WTC11 (cell line): ENCODE results near the gene ETNK1. TPM values are rescaled to one million over a fixed set of nuclear protein-coding genes. Genes with fewer than 3 reads are reported as not detected.
A peak's percentile ranks its signal among the peaks of the same experiment; 100 is the strongest.

Experiments
- ATAC-seq: fragments of 200-7000 bp; cut with Tn5 transposase; 2 replicates; pipeline ENCODE4 v1.10.0; 2021; ENCODE audit warnings: mild to moderate bottlenecking, moderate library complexity
- CTCF ChIA-PET: fragments of 300-600 bp; sonication (Branson Sonifier 250); formaldehyde crosslinking; loops from one replicate; lab custom pipeline; 2021; ENCODE audit warnings: antibody characterized with exemption; lab: Charles Lee
- POLR2A ChIA-PET: fragments of 350-600 bp; sonication (Branson Sonifier 250); formaldehyde crosslinking; loops from one replicate; lab custom pipeline; 2021; ENCODE audit warnings: antibody characterized with exemption; lab: Charles Lee
- DNase-seq: peaks from one replicate; pipeline ENCODE4 v3.0.0; 2021; ENCODE audit warnings: low spot score
- H3K27ac Mint-ChIP-seq: 2 replicates; pipeline ENCODE4 v1.8.0; 2021; ENCODE audit warnings: mixed read lengths
- H3K27me3 Mint-ChIP-seq: 2 replicates; pipeline ENCODE4 v1.8.0; 2021; ENCODE audit warnings: low read depth, mild to moderate bottlenecking, moderate library complexity, mixed read lengths
- H3K36me3 Mint-ChIP-seq: 2 replicates; pipeline ENCODE4 v1.8.0; 2021; ENCODE audit warnings: mixed read lengths
- H3K4me1 Mint-ChIP-seq: 2 replicates; pipeline ENCODE4 v1.8.0; 2022; ENCODE audit warnings: mixed read lengths
- H3K4me3 Mint-ChIP-seq: 2 replicates; pipeline ENCODE4 v1.8.0; 2021; ENCODE audit warnings: mild to moderate bottlenecking, moderate library complexity, mixed read lengths
- H3K9me3 Mint-ChIP-seq: 2 replicates; pipeline ENCODE4 v1.8.0; 2021; ENCODE audit warnings: mixed read lengths
- ATF1 ChIP-seq: sonication (generic); formaldehyde crosslinking; IDR thresholded peaks from 2 replicates; pipeline ENCODE4 v1.8.1; 2023; ENCODE audit warnings: mild to moderate bottlenecking, moderate library complexity, missing genetic modification reagents
- CREB1 ChIP-seq: sonication (generic); formaldehyde crosslinking; IDR thresholded peaks from 2 replicates; pipeline ENCODE4 v1.8.0; 2023; ENCODE audit warnings: mild to moderate bottlenecking, missing genetic modification reagents
- EMX1 ChIP-seq: fragments of 250-450 bp; sonication (Bioruptor Pico); IDR thresholded peaks from 2 replicates; pipeline ENCODE4 v1.8.0; 2021; ENCODE audit warnings: mild to moderate bottlenecking
- GABPB1 ChIP-seq: sonication (generic); formaldehyde crosslinking; IDR thresholded peaks from 2 replicates; pipeline ENCODE4 v1.8.1; 2023; ENCODE audit warnings: mild to moderate bottlenecking, missing genetic modification reagents
- GRHL2 ChIP-seq: fragments of 250-450 bp; sonication (Bioruptor Pico); IDR thresholded peaks from 2 replicates; pipeline ENCODE4 v1.8.0; 2022; ENCODE audit warnings: mild to moderate bottlenecking, moderate library complexity; ENCODE audit not compliant: insufficient replicate concordance, severe bottlenecking
- JUN ChIP-seq: sonication (generic); formaldehyde crosslinking; IDR thresholded peaks from 2 replicates; pipeline ENCODE4 v1.8.0; 2023; ENCODE audit warnings: mild to moderate bottlenecking, missing genetic modification reagents
- MXD4 ChIP-seq: fragments of 250-450 bp; sonication (Bioruptor Pico); IDR thresholded peaks from 2 replicates; pipeline ENCODE4 v1.8.0; 2021; ENCODE audit warnings: mild to moderate bottlenecking, moderate library complexity, borderline replicate concordance
- NR3C1 ChIP-seq: sonication (generic); formaldehyde crosslinking; conservative IDR thresholded peaks from 2 replicates; pipeline ENCODE4 v1.8.1; 2023; ENCODE audit warnings: low read depth, mild to moderate bottlenecking, missing genetic modification reagents
- RORB ChIP-seq: fragments of 250-450 bp; sonication (Bioruptor Pico); IDR thresholded peaks from 2 replicates; pipeline ENCODE4 v1.9.0; 2021; ENCODE audit warnings: mild to moderate bottlenecking
- SOX15 ChIP-seq: fragments of 250-450 bp; sonication (Bioruptor Pico); IDR thresholded peaks from 2 replicates; pipeline ENCODE4 v1.9.0; 2021; ENCODE audit warnings: mild to moderate bottlenecking
- TCF7 ChIP-seq: sonication (generic); formaldehyde crosslinking; IDR thresholded peaks from 2 replicates; pipeline ENCODE4 v1.8.0; 2022; ENCODE audit warnings: mild to moderate bottlenecking, low read depth, missing genetic modification reagents, moderate library complexity
- TEAD4 ChIP-seq: sonication (generic); formaldehyde crosslinking; IDR thresholded peaks from 2 replicates; pipeline ENCODE4 v1.8.0; 2022; ENCODE audit warnings: mild to moderate bottlenecking, missing genetic modification reagents
- ZNF219 ChIP-seq: sonication (generic); formaldehyde crosslinking; IDR thresholded peaks from 2 replicates; pipeline ENCODE4 v1.8.0; 2023; ENCODE audit warnings: missing genetic modification reagents, mild to moderate bottlenecking, borderline replicate concordance
- total RNA-seq: library from RNA; stranded (reverse); gene quantifications from 3 replicates; pipeline ENCODE4 v1.2.3, GENCODE V29; 2021
- TF ChIP-seq, protein P1 (sequence below): fragments of 250-450 bp; sonication (Bioruptor Pico); IDR thresholded peaks from 2 replicates; pipeline ENCODE4 v1.8.0; 2021; ENCODE audit warnings: mild to moderate bottlenecking
- TF ChIP-seq, protein P2 (sequence below): sonication (generic); formaldehyde crosslinking; IDR thresholded peaks from 2 replicates; pipeline ENCODE4 v1.8.1; 2023; ENCODE audit warnings: mild to moderate bottlenecking, missing genetic modification reagents
- TF ChIP-seq, protein P3 (sequence below): sonication (generic); formaldehyde crosslinking; IDR thresholded peaks from 2 replicates; pipeline ENCODE4 v1.8.1; 2022; ENCODE audit warnings: mild to moderate bottlenecking, moderate library complexity, missing genetic modification reagents
- TF ChIP-seq, protein P4 (sequence below): sonication (generic); formaldehyde crosslinking; IDR thresholded peaks from 2 replicates; pipeline ENCODE4 v1.8.1; 2022; ENCODE audit warnings: low read depth, missing genetic modification reagents, borderline replicate concordance
- TF ChIP-seq, protein P5 (sequence below): sonication (generic); formaldehyde crosslinking; IDR thresholded peaks from 2 replicates; pipeline ENCODE4 v1.8.0; 2023; ENCODE audit warnings: missing genetic modification reagents
- TF ChIP-seq, protein P6 (sequence below): sonication (generic); formaldehyde crosslinking; IDR thresholded peaks from 2 replicates; pipeline ENCODE4 v1.8.1; 2023; ENCODE audit warnings: mild to moderate bottlenecking, missing genetic modification reagents, moderate library complexity

Gene ETNK1
- total RNA-seq, 1 experiment from 2014 or later = 81.3 TPM

DNA sequence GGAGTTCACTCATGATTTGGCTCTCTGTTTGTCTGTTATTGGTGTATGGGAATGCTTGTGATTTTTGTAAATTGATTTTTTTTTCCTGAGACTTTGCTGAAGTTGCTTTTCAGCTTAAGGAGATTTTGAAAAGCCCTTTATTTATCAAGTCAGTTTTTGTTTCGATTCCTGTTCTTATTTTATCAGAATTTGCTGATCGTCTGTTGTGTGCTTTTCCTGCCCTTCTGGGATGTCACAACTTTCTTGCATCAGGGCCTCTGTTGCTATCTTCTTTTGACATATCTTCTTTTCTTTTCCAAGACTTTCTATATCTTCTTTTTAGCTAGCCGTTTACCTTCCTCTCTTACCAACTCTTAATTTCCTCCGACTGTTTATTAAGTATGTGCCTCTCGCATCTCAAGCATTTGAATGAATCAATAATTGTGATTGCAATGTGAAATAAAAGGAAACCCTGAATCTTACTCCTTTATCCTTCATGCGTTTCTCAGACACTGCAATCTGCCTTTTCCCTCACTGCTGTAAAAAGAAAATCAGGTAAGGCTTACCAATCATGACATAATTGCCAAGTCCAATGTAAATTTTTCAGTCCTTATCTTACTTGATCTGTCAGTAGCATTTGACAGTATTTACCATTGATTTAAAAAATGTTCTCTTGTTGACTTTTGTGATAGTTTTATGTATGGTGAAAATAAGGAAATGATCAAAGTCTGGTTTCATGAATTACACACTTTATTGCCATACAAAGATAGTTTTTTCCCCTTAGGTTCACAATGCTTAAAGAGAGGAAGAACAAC lies 53.0 kb downstream of the ETNK1 start:
- Mint-ChIP-seq H3K27me3 (no peaks in the 10 kb centered on the region), H3K4me3 (no peak overlapping the region), H3K9me3 (no peaks in the 10 kb centered on the region), H3K27ac (peak overlapping the region; percentile 17; the same call in 1 of the 2 replicates), H3K4me1 (no peaks in the 10 kb centered on the region), H3K36me3 (peaks cover 65% of the 10 kb centered on the region)
- DNase-seq = no peak
- POLR2A ChIA-PET = no interaction called here
- TF ChIP-seq, protein P1, sequence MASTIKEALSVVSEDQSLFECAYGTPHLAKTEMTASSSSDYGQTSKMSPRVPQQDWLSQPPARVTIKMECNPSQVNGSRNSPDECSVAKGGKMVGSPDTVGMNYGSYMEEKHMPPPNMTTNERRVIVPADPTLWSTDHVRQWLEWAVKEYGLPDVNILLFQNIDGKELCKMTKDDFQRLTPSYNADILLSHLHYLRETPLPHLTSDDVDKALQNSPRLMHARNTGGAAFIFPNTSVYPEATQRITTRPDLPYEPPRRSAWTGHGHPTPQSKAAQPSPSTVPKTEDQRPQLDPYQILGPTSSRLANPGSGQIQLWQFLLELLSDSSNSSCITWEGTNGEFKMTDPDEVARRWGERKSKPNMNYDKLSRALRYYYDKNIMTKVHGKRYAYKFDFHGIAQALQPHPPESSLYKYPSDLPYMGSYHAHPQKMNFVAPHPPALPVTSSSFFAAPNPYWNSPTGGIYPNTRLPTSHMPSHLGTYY (CRISPR knock-in tag) = no peak
- TF ChIP-seq TCF7 (CRISPR knock-in tag) = no peak
- no peak for TF ChIP-seq JUN (CRISPR knock-in tag)
- no peak for ATAC-seq
- CTCF ChIA-PET = interaction anchor here (0.6 kb wide), 1 partner anchor 264 kb away, joined by 4 read pairs; no protein-coding TSS in a partner anchor

DNA sequence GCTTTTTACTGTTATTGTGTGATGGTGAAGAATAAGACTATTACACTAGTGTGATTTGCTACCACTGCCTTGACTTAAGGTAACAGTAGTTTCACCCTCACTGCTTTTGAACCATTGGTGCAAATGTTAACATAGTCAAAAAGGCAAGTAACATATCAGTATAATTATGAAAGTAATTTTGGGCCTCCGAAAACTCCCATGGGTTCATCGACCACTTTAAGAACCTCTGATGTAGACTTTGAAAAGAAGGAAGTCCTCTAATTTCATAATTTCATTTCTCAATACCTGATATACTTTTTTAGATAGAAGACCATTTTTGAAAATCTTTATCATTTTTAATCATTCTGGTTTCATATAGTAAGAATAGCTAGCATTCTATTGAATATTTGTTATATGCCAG lies 57.7 kb downstream of the ETNK1 start:
- Mint-ChIP-seq H3K4me1 (no peaks in the 10 kb centered on the region), H3K36me3 (peaks cover 42% of the 10 kb centered on the region), H3K4me3 (no peak overlapping the region), H3K27me3 (no peaks in the 10 kb centered on the region)
- CTCF ChIA-PET = interaction anchor here (1.2 kb wide), 1 partner anchor 153 kb away, joined by 4 read pairs; no protein-coding TSS in a partner anchor
- ATAC-seq (no peak), DNase-seq (no peak)
- TF ChIP-seq CREB1 (CRISPR knock-in tag) (no peak), NR3C1 (no peak), TEAD4 (no peak), GRHL2 (CRISPR knock-in tag) (no peak), ZNF219 (CRISPR knock-in tag) (no peak), ATF1 (no peak), EMX1 (no peak), RORB (CRISPR knock-in tag) (no peak)
- TF ChIP-seq, protein P2, sequence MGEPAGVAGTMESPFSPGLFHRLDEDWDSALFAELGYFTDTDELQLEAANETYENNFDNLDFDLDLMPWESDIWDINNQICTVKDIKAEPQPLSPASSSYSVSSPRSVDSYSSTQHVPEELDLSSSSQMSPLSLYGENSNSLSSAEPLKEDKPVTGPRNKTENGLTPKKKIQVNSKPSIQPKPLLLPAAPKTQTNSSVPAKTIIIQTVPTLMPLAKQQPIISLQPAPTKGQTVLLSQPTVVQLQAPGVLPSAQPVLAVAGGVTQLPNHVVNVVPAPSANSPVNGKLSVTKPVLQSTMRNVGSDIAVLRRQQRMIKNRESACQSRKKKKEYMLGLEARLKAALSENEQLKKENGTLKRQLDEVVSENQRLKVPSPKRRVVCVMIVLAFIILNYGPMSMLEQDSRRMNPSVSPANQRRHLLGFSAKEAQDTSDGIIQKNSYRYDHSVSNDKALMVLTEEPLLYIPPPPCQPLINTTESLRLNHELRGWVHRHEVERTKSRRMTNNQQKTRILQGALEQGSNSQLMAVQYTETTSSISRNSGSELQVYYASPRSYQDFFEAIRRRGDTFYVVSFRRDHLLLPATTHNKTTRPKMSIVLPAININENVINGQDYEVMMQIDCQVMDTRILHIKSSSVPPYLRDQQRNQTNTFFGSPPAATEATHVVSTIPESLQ (CRISPR knock-in tag) = no peak
- TF ChIP-seq, protein P3, sequence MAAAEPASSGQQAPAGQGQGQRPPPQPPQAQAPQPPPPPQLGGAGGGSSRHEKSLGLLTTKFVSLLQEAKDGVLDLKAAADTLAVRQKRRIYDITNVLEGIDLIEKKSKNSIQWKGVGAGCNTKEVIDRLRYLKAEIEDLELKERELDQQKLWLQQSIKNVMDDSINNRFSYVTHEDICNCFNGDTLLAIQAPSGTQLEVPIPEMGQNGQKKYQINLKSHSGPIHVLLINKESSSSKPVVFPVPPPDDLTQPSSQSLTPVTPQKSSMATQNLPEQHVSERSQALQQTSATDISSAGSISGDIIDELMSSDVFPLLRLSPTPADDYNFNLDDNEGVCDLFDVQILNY (CRISPR knock-in tag) = no peak
- TF ChIP-seq, protein P4, sequence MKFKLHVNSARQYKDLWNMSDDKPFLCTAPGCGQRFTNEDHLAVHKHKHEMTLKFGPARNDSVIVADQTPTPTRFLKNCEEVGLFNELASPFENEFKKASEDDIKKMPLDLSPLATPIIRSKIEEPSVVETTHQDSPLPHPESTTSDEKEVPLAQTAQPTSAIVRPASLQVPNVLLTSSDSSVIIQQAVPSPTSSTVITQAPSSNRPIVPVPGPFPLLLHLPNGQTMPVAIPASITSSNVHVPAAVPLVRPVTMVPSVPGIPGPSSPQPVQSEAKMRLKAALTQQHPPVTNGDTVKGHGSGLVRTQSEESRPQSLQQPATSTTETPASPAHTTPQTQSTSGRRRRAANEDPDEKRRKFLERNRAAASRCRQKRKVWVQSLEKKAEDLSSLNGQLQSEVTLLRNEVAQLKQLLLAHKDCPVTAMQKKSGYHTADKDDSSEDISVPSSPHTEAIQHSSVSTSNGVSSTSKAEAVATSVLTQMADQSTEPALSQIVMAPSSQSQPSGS = no peak
- TF ChIP-seq, all 79 proteins: peak for 0
- no peak overlapping the region for H3K27ac Mint-ChIP-seq
- POLR2A ChIA-PET = interaction anchor here (0.6 kb wide), 1 partner anchor 67 kb away, joined by 3 read pairs; no protein-coding TSS in a partner anchor
- no peaks in the 10 kb centered on the region for H3K9me3 Mint-ChIP-seq

DNA sequence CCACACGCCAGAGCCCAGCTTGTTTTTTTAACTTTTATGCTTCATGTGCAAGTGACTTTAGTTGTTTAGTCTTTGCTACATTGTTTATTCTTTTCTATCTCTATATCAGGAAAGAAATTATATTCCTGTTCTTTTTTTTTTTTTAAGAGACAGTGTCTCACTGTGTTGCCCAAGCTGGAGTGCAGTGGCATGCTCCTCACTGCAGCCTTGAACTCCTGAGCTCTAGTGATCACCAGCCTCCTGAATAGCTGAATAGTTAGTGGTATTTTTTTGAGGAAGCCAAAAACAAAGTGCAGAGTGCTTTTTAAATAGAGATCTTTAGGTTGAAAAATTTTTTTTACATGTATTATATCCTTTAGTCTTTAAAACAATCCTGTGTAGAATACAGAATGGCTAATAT lies 58.2 kb downstream of the ETNK1 start:
- ATAC-seq = no peak
- DNase-seq = no peak
- ChIA-PET CTCF (interaction anchor here (1.2 kb wide), 1 partner anchor 154 kb away, joined by 4 read pairs; no protein-coding TSS in a partner anchor), POLR2A (interaction anchor here (0.6 kb wide), 1 partner anchor 66 kb away, joined by 3 read pairs; no protein-coding TSS in a partner anchor)
- no peaks in the 10 kb centered on the region for H3K4me1 Mint-ChIP-seq
- H3K36me3 Mint-ChIP-seq = peaks cover 37% of the 10 kb centered on the region
- no peaks in the 10 kb centered on the region for H3K9me3 Mint-ChIP-seq
- no peak overlapping the region for H3K4me3 Mint-ChIP-seq
- H3K27ac Mint-ChIP-seq = no peak overlapping the region; the same call in 1 of the 2 replicates
- no peaks in the 10 kb centered on the region for H3K27me3 Mint-ChIP-seq
- no peak for TF ChIP-seq MXD4 (CRISPR knock-in tag)
- no peak for TF ChIP-seq SOX15
- no peak for TF ChIP-seq GABPB1 (CRISPR knock-in tag)
- TF ChIP-seq, protein P5, sequence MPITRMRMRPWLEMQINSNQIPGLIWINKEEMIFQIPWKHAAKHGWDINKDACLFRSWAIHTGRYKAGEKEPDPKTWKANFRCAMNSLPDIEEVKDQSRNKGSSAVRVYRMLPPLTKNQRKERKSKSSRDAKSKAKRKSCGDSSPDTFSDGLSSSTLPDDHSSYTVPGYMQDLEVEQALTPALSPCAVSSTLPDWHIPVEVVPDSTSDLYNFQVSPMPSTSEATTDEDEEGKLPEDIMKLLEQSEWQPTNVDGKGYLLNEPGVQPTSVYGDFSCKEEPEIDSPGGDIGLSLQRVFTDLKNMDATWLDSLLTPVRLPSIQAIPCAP (CRISPR knock-in tag) = no peak
- TF ChIP-seq JUN (CRISPR knock-in tag) = no peak
- TF ChIP-seq, protein P6, sequence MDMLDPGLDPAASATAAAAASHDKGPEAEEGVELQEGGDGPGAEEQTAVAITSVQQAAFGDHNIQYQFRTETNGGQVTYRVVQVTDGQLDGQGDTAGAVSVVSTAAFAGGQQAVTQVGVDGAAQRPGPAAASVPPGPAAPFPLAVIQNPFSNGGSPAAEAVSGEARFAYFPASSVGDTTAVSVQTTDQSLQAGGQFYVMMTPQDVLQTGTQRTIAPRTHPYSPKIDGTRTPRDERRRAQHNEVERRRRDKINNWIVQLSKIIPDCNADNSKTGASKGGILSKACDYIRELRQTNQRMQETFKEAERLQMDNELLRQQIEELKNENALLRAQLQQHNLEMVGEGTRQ (CRISPR knock-in tag) = no peak
- no peak for TF ChIP-seq RORB (CRISPR knock-in tag)
- TF ChIP-seq, protein P4 = no peak
